Activated CD4-positive, alpha-beta T cell treated with anti-CD3 and anti-CD28 coated beads, Interleukin-10, Interleukin-2, amounts not matched to agents 100 ng/mL and 50 ng/mL, durations not matched to agents 16 hours and 8 hours (primary cell): Measurements from ENCODE around the gene SNX5.
A peak's percentile ranks its signal among the peaks of the same experiment; 100 is the strongest.
"Not testable (repeated sequence)": the region's sequence is repeated elsewhere in the genome, so short reads cannot be mapped to it uniquely, and the experiment has no call there.

Experiments used
- DNase-seq: peaks from one replicate; pipeline ENCODE4 v3.0.0-alpha.2; 2020

Gene SNX5

GRCh38 chr20:17992847-17993513, 24.4 kb upstream of the SNX5 start:
- peak; percentile 55 for DNase-seq

- peak; percentile 82 for DNase-seq
Observed at GRCh38 chr20:17992224-17992637, 23.6 kb upstream of the SNX5 start.

GRCh38 chr20:17990278-17990972, 21.8 kb upstream of the SNX5 start:
- no peak for DNase-seq

GRCh38 chr20:17987988-17988387, 19.4 kb upstream of the SNX5 start:
- no peak for DNase-seq

- DNase-seq, result no peak
Observed at GRCh38 chr20:17985388-17986018, 16.9 kb upstream of the SNX5 start.

GRCh38 chr20:17976305-17976704, 7.7 kb upstream of the SNX5 start:
- no peak for DNase-seq

- DNase-seq, result no peak
Observed at GRCh38 chr20:17972121-17972520, 3.5 kb upstream of the SNX5 start.

GRCh38 chr20:17971300-17972013, 2.9 kb upstream of the SNX5 start:
- no peak for DNase-seq

- DNase-seq, result peak; percentile 72
Observed at GRCh38 chr20:17969884-17970409, 1.4 kb upstream of the SNX5 start.

- DNase-seq, result peak; percentile 62
Observed at GRCh38 chr20:17969278-17969883, 787 bp upstream of the SNX5 start.

- peak; percentile 41 for DNase-seq
Observed at GRCh38 chr20:17967521-17968365, 851 bp downstream of the SNX5 start.

GRCh38 chr20:17966432-17967310, 1.9 kb downstream of the SNX5 start:
- peak; percentile 62 for DNase-seq

GRCh38 chr20:17965042-17965697, 3.4 kb downstream of the SNX5 start:
- DNase-seq, result peak; percentile 37

- DNase-seq, result no peak
Observed at GRCh38 chr20:17964632-17965031, 4.0 kb downstream of the SNX5 start.

- no peak for DNase-seq
Observed at GRCh38 chr20:17964073-17964472, 4.5 kb downstream of the SNX5 start.

GRCh38 chr20:17963114-17963897, 5.3 kb downstream of the SNX5 start:
- peak; percentile 43 for DNase-seq

GRCh38 chr20:17961587-17961940, 7.0 kb downstream of the SNX5 start:
- no peak for DNase-seq

- DNase-seq, result peak; percentile 35
Observed at GRCh38 chr20:17960927-17961586, 7.5 kb downstream of the SNX5 start.

- DNase-seq, result not testable (repeated sequence)
Observed at GRCh38 chr20:17960400-17960885, 8.2 kb downstream of the SNX5 start.
